Measurements from ENCODE around the gene ILF3. TPM values are rescaled to one million over a fixed set of nuclear protein-coding genes. Genes with fewer than 3 reads are reported as not detected.

The ILF3 gene
- total RNA-seq, 1 experiment from 2014 or later: 113 TPM

GRCh38 chr19:10725415-10725814 is 71.3 kb downstream of the ILF3 start:
- H4K20me1 ChIP-seq (ENCODE audit: insufficient read depth, low read depth, low read length): peaks cover 44% of the 10 kb centered on the region

GRCh38 chr19:10726268-10726667 is 72.1 kb downstream of the ILF3 start:
- Histone ChIP-seq H3K9ac (ENCODE audit: low read length) (no peak overlapping the region), H3K4me1 (ENCODE audit: low read length) (no peaks in the 10 kb centered on the region), H2AFZ (ENCODE audit: low read length) (no peak overlapping the region), H3K9me3 (ENCODE audit: low read length) (no peaks in the 10 kb centered on the region), H3K36me3 (ENCODE audit: insufficient read depth, low read length) (no peaks in the 10 kb centered on the region), H4K20me1 (ENCODE audit: insufficient read depth, low read depth, low read length) (peaks cover 39% of the 10 kb centered on the region), H3K79me2 (ENCODE audit: low read length) (peaks cover 96% of the 10 kb centered on the region), H3K4me2 (ENCODE audit: low read depth, low read length, poor library complexity, severe bottlenecking) (no peak overlapping the region), H3K9me2 (replicated peaks; ENCODE audit: insufficient read depth, low read length) (no peaks in the 10 kb centered on the region), H3K27me3 (ENCODE audit: low read length) (no peaks in the 10 kb centered on the region), H3K4me3 (ENCODE audit: low read length) (no peak overlapping the region), H3K27ac (ENCODE audit: low read length) (no peak overlapping the region)
- DNase-seq: no peak

More at GRCh38 chr19:10725415-10725814, 71.3 kb downstream of the ILF3 start:
- H3K9me2 ChIP-seq (replicated peaks; ENCODE audit: insufficient read depth, low read length): no peaks in the 10 kb centered on the region
- H2AFZ ChIP-seq (ENCODE audit: low read length): no peak overlapping the region
- no peak for DNase-seq
- H3K79me2 ChIP-seq (ENCODE audit: low read length): peaks cover 97% of the 10 kb centered on the region
- no peaks in the 10 kb centered on the region for H3K27me3 ChIP-seq (ENCODE audit: low read length)
- H3K27ac ChIP-seq (ENCODE audit: low read length): no peak overlapping the region
- no peak overlapping the region for H3K4me3 ChIP-seq (ENCODE audit: low read length)
- H3K4me2 ChIP-seq (ENCODE audit: low read depth, low read length, poor library complexity, severe bottlenecking): no peak overlapping the region
- H3K9ac ChIP-seq (ENCODE audit: low read length): no peak overlapping the region
- H3K36me3 ChIP-seq (ENCODE audit: insufficient read depth, low read length): 0 out of 2 replicates have a peak, but pooled peaks cover 4% of the 10 kb centered on the region
- no peaks in the 10 kb centered on the region for H3K4me1 ChIP-seq (ENCODE audit: low read length)
- no peaks in the 10 kb centered on the region for H3K9me3 ChIP-seq (ENCODE audit: low read length)

GRCh38 chr19:10727685-10728201 is 73.6 kb downstream of the ILF3 start:
- Histone ChIP-seq H3K4me1 (ENCODE audit: low read length) (no peaks in the 10 kb centered on the region), H3K27me3 (ENCODE audit: low read length) (no peaks in the 10 kb centered on the region), H4K20me1 (ENCODE audit: insufficient read depth, low read depth, low read length) (peaks cover 30% of the 10 kb centered on the region), H3K36me3 (ENCODE audit: insufficient read depth, low read length) (no peaks in the 10 kb centered on the region), H3K27ac (ENCODE audit: low read length) (no peak overlapping the region), H2AFZ (ENCODE audit: low read length) (no peak overlapping the region), H3K4me3 (ENCODE audit: low read length) (no peak overlapping the region), H3K9me2 (replicated peaks; ENCODE audit: insufficient read depth, low read length) (no peaks in the 10 kb centered on the region), H3K4me2 (ENCODE audit: low read depth, low read length, poor library complexity, severe bottlenecking) (no peak overlapping the region), H3K79me2 (ENCODE audit: low read length) (peaks cover 89% of the 10 kb centered on the region), H3K9ac (ENCODE audit: low read length) (no peak overlapping the region), H3K9me3 (ENCODE audit: low read length) (no peaks in the 10 kb centered on the region)
- no peak for DNase-seq

- no peaks in the 10 kb centered on the region for H3K9me2 ChIP-seq (replicated peaks; ENCODE audit: insufficient read depth, low read length)
- H3K4me2 ChIP-seq (ENCODE audit: low read depth, low read length, poor library complexity, severe bottlenecking): no peak overlapping the region
- no peak overlapping the region for H3K4me3 ChIP-seq (ENCODE audit: low read length)
- no peak overlapping the region for H3K27ac ChIP-seq (ENCODE audit: low read length)
- no peaks in the 10 kb centered on the region for H3K27me3 ChIP-seq (ENCODE audit: low read length)
- no peak for DNase-seq
- no peaks in the 10 kb centered on the region for H3K9me3 ChIP-seq (ENCODE audit: low read length)
- H3K36me3 ChIP-seq (ENCODE audit: insufficient read depth, low read length): no peaks in the 10 kb centered on the region
- peaks cover 88% of the 10 kb centered on the region for H3K79me2 ChIP-seq (ENCODE audit: low read length)
- H3K4me1 ChIP-seq (ENCODE audit: low read length): no peaks in the 10 kb centered on the region
- no peak overlapping the region for H3K9ac ChIP-seq (ENCODE audit: low read length)
- peaks cover 23% of the 10 kb centered on the region; the same call in 1 of the 2 replicates for H4K20me1 ChIP-seq (ENCODE audit: insufficient read depth, low read depth, low read length)
- H2AFZ ChIP-seq (ENCODE audit: low read length): no peak overlapping the region
These were observed 75.3 kb downstream of the ILF3 start for GRCh38 chr19:10729411-10729810.

- Histone ChIP-seq H3K79me2 (ENCODE audit: low read length) (peaks cover 88% of the 10 kb centered on the region), H2AFZ (ENCODE audit: low read length) (no peak overlapping the region), H3K9ac (ENCODE audit: low read length) (no peak overlapping the region), H3K9me2 (replicated peaks; ENCODE audit: insufficient read depth, low read length) (no peaks in the 10 kb centered on the region), H3K4me3 (ENCODE audit: low read length) (no peak overlapping the region), H3K4me1 (ENCODE audit: low read length) (no peaks in the 10 kb centered on the region), H4K20me1 (ENCODE audit: insufficient read depth, low read depth, low read length) (peaks cover 18% of the 10 kb centered on the region; the same call in 1 of the 2 replicates), H3K27ac (ENCODE audit: low read length) (no peak overlapping the region), H3K27me3 (ENCODE audit: low read length) (no peaks in the 10 kb centered on the region), H3K9me3 (ENCODE audit: low read length) (no peaks in the 10 kb centered on the region), H3K36me3 (ENCODE audit: insufficient read depth, low read length) (no peaks in the 10 kb centered on the region), H3K4me2 (ENCODE audit: low read depth, low read length, poor library complexity, severe bottlenecking) (no peak overlapping the region)
- no peak for DNase-seq
These were observed 76.8 kb downstream of the ILF3 start for GRCh38 chr19:10730932-10731331.

DNA sequence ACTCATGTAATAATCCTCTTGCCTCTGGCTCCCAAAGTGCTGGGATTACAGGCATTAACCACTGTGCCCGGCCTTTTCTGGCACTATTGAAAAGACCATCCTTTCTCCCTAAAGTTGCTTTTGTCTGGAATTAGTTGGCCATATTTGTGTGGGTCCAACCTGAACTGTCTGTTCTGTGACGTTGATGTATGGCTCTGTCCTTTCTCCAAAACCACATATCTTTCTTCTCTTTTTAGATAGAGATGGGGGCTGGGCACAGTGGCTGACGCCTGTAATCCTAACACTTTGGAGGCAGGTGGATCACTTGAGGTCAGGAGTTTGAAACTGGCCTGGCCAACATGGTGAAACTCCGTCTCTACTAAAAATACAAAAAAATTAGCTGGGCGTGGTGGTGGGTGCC is 81.6 kb downstream of the ILF3 start:
- no peak for DNase-seq
- Histone ChIP-seq H3K4me3 (ENCODE audit: low read length) (no peak overlapping the region), H3K27ac (ENCODE audit: low read length) (no peak overlapping the region), H2AFZ (ENCODE audit: low read length) (no peak overlapping the region), H3K9me3 (ENCODE audit: low read length) (no peaks in the 10 kb centered on the region), H4K20me1 (ENCODE audit: insufficient read depth, low read depth, low read length) (no peaks in the 10 kb centered on the region), H3K4me2 (ENCODE audit: low read depth, low read length, poor library complexity, severe bottlenecking) (no peak overlapping the region), H3K36me3 (ENCODE audit: insufficient read depth, low read length) (no peaks in the 10 kb centered on the region), H3K27me3 (ENCODE audit: low read length) (no peaks in the 10 kb centered on the region), H3K4me1 (ENCODE audit: low read length) (peaks cover 22% of the 10 kb centered on the region), H3K79me2 (ENCODE audit: low read length) (peaks cover 88% of the 10 kb centered on the region), H3K9me2 (replicated peaks; ENCODE audit: insufficient read depth, low read length) (no peaks in the 10 kb centered on the region), H3K9ac (ENCODE audit: low read length) (no peak overlapping the region)

DNA sequence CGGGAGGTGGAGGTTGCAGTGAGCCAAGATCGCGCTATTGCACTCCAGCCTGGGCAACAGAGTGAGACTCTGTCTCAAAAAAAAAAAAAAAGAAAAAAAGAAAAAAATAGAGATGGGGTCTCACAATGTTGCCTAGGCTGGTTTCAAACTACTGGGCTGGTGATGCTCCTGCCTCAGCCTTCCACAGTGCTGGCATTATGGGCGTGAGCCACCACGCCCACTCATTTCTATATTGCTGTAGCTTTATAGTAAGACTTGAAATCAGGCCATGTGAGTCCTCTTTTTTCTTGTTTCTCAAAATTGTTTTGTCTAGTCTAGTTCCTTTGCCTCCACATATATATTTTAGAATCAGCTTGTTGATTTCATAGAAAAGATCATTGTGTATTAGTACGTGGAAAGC is 82.0 kb downstream of the ILF3 start:
- Histone ChIP-seq H4K20me1 (ENCODE audit: insufficient read depth, low read depth, low read length) (no peaks in the 10 kb centered on the region), H3K36me3 (ENCODE audit: insufficient read depth, low read length) (no peaks in the 10 kb centered on the region), H3K4me2 (ENCODE audit: low read depth, low read length, poor library complexity, severe bottlenecking) (no peak overlapping the region), H3K4me1 (ENCODE audit: low read length) (peaks cover 22% of the 10 kb centered on the region), H3K4me3 (ENCODE audit: low read length) (no peak overlapping the region), H3K9ac (ENCODE audit: low read length) (no peak overlapping the region), H2AFZ (ENCODE audit: low read length) (no peak overlapping the region), H3K27me3 (ENCODE audit: low read length) (no peaks in the 10 kb centered on the region), H3K79me2 (ENCODE audit: low read length) (peaks cover 88% of the 10 kb centered on the region), H3K27ac (ENCODE audit: low read length) (no peak overlapping the region), H3K9me2 (replicated peaks; ENCODE audit: insufficient read depth, low read length) (no peaks in the 10 kb centered on the region), H3K9me3 (ENCODE audit: low read length) (no peaks in the 10 kb centered on the region)
- no peak for DNase-seq

DNA sequence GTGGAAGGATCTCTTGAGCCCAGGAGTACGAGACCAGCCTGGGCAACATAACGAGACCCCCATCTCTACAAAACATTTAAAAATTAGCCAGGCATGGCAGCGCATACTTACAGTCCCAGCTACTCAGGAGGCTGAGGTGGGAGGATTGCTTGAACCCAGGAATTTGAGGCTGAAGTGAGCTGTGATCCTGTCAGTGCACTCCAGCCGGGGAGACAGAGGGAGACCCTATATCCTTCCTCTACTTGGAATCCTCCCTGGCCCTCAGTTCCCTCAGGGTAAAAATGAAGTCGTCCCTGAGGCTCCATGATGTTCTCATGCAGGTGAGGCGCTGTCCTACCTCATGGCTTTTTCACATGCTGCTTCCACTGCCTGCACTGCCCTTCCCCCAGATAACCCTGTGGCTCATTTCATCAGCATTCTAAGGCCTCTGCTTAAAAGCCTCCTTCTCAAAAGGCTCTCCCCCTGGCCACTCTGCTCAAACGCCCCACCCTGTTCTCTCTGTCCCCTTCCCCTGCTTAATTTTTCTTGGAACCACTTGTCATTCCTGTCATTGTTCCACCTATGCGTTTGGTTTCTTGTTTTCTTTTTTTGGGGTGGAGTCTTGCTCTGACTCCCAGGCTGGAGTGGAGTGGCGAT is 82.9 kb downstream of the ILF3 start:
- H4K20me1 ChIP-seq (ENCODE audit: insufficient read depth, low read depth, low read length): no peaks in the 10 kb centered on the region
- H3K4me3 ChIP-seq (ENCODE audit: low read length): no peak overlapping the region
- no peak overlapping the region for H3K9ac ChIP-seq (ENCODE audit: low read length)
- no peak overlapping the region for H3K27ac ChIP-seq (ENCODE audit: low read length)
- H3K79me2 ChIP-seq (ENCODE audit: low read length): peaks cover 90% of the 10 kb centered on the region
- DNase-seq: no peak
- no peak overlapping the region for H2AFZ ChIP-seq (ENCODE audit: low read length)
- no peaks in the 10 kb centered on the region for H3K9me2 ChIP-seq (replicated peaks; ENCODE audit: insufficient read depth, low read length)
- H3K4me2 ChIP-seq (ENCODE audit: low read depth, low read length, poor library complexity, severe bottlenecking): no peak overlapping the region
- H3K36me3 ChIP-seq (ENCODE audit: insufficient read depth, low read length): no peaks in the 10 kb centered on the region
- H3K4me1 ChIP-seq (ENCODE audit: low read length): peaks cover 22% of the 10 kb centered on the region
- no peaks in the 10 kb centered on the region for H3K9me3 ChIP-seq (ENCODE audit: low read length)
- H3K27me3 ChIP-seq (ENCODE audit: low read length): no peaks in the 10 kb centered on the region

Data from Karpas-422 (cell line).